Activated T-cell treated with anti-CD3 and anti-CD28 coated beads for 1 hour (primary cell): ENCODE measurements around the gene TMEM115.

Experiments
- DNase-seq: peaks from one replicate; pipeline ENCODE4 v3.0.0-alpha.2; 2020; ENCODE audit warnings: low read depth

TMEM115 gene

GRCh38 chr3:50358911-50359759 is at the start of gene TMEM115:
Gene TMEM115, minus strand, starts transcription at chr3:50359521. Its CDS starts 458 bp downstream, at chr3:50359063.
- peak; percentile 89 for DNase-seq

GRCh38 chr3:50408443-50408944 is 49.2 kb upstream of the TMEM115 start:
- no peak for DNase-seq

- DNase-seq = no peak
Observed at GRCh38 chr3:50406487-50406886, 47.2 kb upstream of the TMEM115 start.

- no peak for DNase-seq
Observed at GRCh38 chr3:50405249-50405648, 45.9 kb upstream of the TMEM115 start.

GRCh38 chr3:50401978-50402595 is 42.8 kb upstream of the TMEM115 start:
- no peak for DNase-seq

- no peak for DNase-seq
Observed at GRCh38 chr3:50396502-50396901, 37.2 kb upstream of the TMEM115 start.

GRCh38 chr3:50395070-50395860 is 35.9 kb upstream of the TMEM115 start:
- no peak for DNase-seq

GRCh38 chr3:50393061-50393460 is 33.7 kb upstream of the TMEM115 start:
- DNase-seq = no peak

GRCh38 chr3:50392101-50392715 is 32.9 kb upstream of the TMEM115 start:
- no peak for DNase-seq

GRCh38 chr3:50390508-50391224 is 31.3 kb upstream of the TMEM115 start:
- no peak for DNase-seq

GRCh38 chr3:50389414-50389767 is 30.1 kb upstream of the TMEM115 start:
- no peak for DNase-seq

- no peak for DNase-seq
Observed at GRCh38 chr3:50388720-50389413, 29.5 kb upstream of the TMEM115 start.

- DNase-seq = no peak
Observed at GRCh38 chr3:50388016-50388719, 28.8 kb upstream of the TMEM115 start.

- no peak for DNase-seq
Observed at GRCh38 chr3:50385754-50386153, 26.4 kb upstream of the TMEM115 start.

GRCh38 chr3:50383750-50384149 is 24.4 kb upstream of the TMEM115 start:
- DNase-seq = no peak

- no peak for DNase-seq
Observed at GRCh38 chr3:50382722-50383121, 23.4 kb upstream of the TMEM115 start.

GRCh38 chr3:50381383-50381782 is 22.1 kb upstream of the TMEM115 start:
- DNase-seq = no peak

- no peak for DNase-seq
Observed at GRCh38 chr3:50380405-50381085, 21.2 kb upstream of the TMEM115 start.

- no peak for DNase-seq
Observed at GRCh38 chr3:50378757-50379156, 19.4 kb upstream of the TMEM115 start.

GRCh38 chr3:50378024-50378423 is 18.7 kb upstream of the TMEM115 start:
- DNase-seq = no peak
